LNCaP clone FGC (cell line): Measurements from ENCODE around the gene NHERF2.

Experiments
- DNase-seq: peaks from one replicate; pipeline ENCODE4 v3.0.0-alpha.2; 2011; ENCODE audit warnings: low read depth
- H3K4me3 ChIP-seq: 2 replicates; pipeline ENCODE4 v1.5.1; 2011; ENCODE audit warnings: mild to moderate bottlenecking, low read depth, low read length, control low read depth
- CTCF ChIP-seq: IDR thresholded peaks from 2 replicates; pipeline ENCODE4 v1.5.1; 2012; ENCODE audit warnings: mild to moderate bottlenecking; ENCODE audit not compliant: control insufficient read depth, insufficient read depth; ENCODE audit errors: extremely low read depth

NHERF2 gene

GRCh38 chr16:1985466-1986150 is 41.1 kb upstream of the NHERF2 start:
- no peak for TF ChIP-seq CTCF
- H3K4me3 ChIP-seq = peak overlapping the region; percentile 73
- no peak for DNase-seq

- no peak for DNase-seq
- no peak for TF ChIP-seq CTCF
- no peak overlapping the region for H3K4me3 ChIP-seq
These were observed 39.5 kb upstream of the NHERF2 start for GRCh38 chr16:1987198-1987597.

GRCh38 chr16:1989209-1990100 is 37.2 kb upstream of the NHERF2 start, which contains the start of gene SYNGR3:
TSS of gene SYNGR3 (plus strand) at chr16:1989970. CDS start at chr16:1990103, 133 bp downstream.
- H3K4me3 ChIP-seq = no peak within 1 kb of the TSS
- DNase-seq = no peak
- TF ChIP-seq CTCF = no peak

GRCh38 chr16:1990101-1990350 is 36.7 kb upstream of the NHERF2 start:
- no peak overlapping the region for H3K4me3 ChIP-seq
- no peak for DNase-seq
- TF ChIP-seq CTCF = no peak

GRCh38 chr16:1990351-1991134 is 36.2 kb upstream of the NHERF2 start:
- no peak for DNase-seq
- no peak overlapping the region for H3K4me3 ChIP-seq

GRCh38 chr16:1991135-1991551 is 35.6 kb upstream of the NHERF2 start:
- no peak overlapping the region for H3K4me3 ChIP-seq
- no peak for TF ChIP-seq CTCF

More at GRCh38 chr16:1990351-1991134, 36.2 kb upstream of the NHERF2 start:
- no peak for TF ChIP-seq CTCF

More at GRCh38 chr16:1991135-1991551, 35.6 kb upstream of the NHERF2 start:
- no peak for DNase-seq
